Stimulated activated CD4-positive, alpha-beta T cell treated with anti-CD3 and anti-CD28 coated beads, Interleukin-1b, Interleukin-23, amount 100 ng/mL, for 24 hours (primary cell): ENCODE results near the gene WDFY4.

Source experiments
- DNase-seq, 4 experiments: peaks; one replicate each; pipeline ENCODE4 v3.0.0-alpha.2; 2020; ENCODE audit warnings: low read depth in 4 of 4, low spot score in 1 of 4

WDFY4 gene

DNA sequence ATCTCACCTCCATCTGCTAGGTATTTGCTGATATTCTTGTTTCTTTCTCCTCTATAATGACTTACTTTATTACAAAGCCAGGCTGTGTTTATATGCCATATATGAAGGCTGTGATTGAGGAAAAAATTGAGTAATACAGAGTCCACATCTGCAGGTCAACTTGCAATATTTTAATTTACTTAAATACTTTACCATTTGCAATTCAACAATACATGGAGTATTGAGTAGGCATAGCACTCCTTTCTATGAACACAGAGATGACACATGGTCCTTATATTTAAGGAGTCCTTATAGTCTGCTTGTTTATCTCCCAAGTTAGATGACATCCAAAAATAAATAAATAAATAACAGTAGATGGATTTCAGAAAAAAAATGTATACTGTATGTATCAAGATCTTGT is 158.5 kb downstream of the WDFY4 start:
- no peak for DNase-seq

DNA sequence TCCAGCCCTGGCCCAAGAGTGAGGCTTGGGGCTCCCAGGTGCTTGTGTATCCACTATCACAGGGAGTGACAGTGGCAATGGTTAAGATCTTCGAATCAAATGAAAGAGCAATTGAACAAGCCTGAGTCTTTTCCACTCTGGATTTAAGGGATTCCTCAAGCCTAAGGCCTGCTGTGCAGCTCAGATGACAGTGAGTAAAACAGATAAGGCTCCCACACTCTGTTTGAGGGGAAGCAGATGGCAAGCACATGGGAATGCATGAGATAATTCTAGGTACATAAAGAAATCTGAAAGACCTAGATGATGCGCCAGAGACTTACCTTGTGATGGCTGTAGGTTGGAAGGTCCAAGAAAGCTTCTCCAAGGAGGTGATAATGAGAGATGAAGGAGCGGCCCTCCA is 159.9 kb downstream of the WDFY4 start:
- no peak for DNase-seq

DNA sequence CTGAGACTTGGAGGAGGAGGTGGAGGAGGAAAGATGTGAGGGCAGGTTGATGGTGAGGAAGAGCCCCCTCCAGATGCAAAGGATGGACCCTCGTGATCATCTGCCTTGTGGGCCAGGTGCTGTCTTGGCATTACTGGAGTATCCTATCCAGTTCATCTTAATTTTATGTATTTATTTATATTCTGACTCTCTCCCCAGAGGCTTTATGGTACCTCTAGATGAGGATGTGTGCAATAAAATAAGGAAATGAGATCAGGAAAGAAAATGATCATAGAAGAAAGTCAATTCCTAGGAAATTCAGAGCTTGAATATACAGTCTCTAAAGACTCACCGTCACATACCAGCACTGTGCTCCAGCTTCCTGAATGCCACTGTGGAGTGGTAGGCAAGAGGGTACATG is 160.8 kb downstream of the WDFY4 start:
- DNase-seq, result no peak

DNA sequence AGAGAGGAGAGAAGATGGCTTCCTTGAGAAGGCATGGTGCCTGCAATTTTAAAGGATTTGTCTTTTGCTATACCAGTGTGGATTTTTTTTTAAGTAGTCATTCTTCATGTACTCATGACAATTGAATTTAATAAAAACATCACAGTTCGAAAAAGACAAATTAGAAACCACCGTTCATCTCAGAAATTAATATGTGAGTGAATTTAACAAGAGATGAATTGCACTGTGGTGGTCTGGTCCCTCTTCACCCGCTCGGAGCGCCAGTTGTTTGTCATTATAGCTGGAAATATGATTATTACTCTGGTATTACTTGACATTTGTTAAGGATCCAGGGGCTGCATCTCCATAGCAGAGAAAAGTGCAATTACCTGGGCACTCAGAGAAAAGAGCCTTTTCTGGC is 163.0 kb downstream of the WDFY4 start:
- no peak for DNase-seq

DNA sequence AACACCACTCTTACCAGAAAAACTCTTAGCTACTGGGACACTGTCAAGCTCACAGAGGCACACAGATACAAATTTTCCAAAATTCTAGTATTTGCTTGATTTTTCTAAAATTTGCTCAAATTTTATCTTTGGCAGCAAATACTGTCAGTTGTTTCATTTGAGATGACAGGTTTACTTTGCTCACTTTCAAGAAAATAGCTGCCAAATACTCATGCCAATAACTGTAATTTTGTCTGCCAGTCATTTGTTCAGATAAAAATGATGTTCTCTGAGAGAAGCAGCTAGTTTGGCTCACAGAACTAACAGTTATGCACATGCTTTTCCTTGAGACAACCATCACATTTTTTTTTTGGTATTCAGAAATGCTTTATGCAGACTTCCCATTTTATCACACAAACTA is 172.2 kb downstream of the WDFY4 start:
- no peak for DNase-seq

DNA sequence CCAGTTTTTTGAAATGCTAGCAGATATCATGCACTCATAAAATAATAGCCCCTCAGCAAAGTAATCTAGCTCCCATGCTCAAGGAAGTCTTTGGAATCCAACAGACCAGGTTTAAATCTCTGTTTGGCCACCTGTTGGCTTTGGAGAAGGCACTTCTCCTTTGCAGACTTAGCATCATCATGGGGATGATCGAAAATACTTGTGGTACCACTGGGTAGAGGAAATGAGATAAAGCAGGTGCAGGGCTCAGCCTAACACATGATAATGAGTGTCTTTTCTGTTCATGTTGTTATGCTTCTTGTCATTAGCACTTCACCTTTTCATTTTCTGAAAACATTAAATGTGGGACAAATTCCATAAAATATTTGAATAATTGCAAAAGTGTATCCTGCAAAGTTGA is 187.6 kb downstream of the WDFY4 start:
- no peak for DNase-seq

DNA sequence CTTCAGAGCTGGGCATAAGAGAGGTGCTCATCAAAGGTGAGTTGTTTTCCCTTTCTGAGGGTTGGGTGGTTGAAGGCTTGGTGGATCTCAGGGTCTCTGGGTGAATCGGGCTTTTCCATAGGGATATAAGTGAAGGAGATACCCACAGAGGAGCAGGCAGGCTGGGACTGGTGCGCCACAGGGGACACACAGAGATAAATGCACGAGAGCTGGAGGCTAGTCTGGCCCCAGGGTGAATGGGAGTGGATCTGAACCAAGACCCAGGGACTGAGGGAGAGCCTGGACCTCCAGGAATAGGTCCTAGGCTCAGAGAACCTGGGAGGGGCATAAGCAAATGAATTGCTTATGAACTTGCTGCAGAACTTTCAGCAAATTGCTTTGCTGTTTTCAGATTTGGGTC is 193.4 kb downstream of the WDFY4 start:
- DNase-seq, result no peak

DNA sequence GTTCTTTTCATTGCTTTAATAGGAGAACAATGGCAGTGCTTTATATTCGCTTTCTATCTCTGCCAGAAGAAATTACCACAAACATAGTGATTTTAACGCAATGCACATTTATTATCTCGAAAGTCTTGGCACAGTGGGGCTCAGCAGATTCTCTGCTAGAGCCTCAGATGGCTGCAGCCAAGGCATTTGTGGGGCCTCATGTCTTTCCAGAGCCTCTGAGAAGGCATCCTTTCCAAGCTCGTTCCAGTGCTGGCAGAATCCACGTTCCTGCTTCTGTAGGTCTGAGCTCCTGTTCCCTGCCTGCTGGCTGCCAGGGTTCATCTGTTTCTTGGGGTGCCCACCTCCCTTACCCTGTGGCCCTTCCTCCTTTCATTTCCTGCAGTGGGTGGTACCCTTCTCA is 194.8 kb downstream of the WDFY4 start:
- no peak for DNase-seq

DNA sequence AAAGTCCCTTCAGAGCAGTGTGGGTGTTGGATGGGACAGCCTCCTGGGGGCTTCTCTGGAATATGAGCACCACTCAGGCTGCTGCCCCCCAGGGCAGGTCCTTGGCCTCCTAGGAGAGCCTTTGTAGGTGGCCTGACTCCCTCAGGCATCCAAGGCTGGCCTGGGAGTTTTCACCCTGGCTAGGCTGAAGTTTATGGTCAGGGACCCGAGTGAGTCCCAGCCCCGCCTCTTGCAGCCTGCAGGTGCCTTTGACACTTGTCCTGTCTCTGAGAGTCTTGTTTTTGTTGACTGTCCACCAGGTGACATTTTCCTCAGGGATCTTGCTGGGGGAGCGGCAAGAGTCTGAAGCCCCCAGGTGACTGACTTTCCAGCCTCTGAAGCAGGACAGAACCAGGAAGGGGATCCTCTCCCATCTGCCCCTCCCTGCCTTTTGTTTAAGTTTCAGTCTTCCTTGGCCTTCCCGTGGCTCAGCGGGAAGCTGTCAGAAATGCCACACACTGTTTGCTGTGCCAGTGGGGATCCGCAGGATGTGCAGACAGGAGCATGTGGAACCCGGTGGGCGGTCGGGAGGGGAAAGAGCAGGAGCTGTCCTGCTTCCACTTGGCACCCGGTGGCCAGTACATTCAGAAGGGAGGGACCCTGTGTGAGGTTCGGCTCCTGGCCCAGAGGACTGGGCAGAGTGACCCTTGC is 195.5 kb downstream of the WDFY4 start:
- no peak for DNase-seq

DNA sequence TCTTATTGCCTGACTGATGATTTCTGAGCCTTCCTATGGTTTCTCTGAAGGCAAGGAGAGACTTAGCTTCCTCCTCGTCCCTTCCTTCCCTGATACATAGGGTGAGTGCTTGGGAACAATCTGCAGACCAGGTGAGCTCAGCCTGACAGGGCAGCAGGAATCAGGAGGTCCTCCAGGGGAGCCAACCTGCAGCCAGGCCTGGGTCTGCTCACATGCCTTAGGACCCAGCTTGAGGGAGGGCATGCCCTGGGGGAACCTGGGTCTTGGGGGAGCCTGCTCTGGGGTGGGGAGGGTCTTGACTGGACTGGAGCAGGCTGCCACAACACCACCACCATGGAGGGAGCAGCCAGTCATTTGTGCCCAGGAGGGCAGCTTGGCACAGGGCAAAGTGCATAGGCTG is 197.3 kb downstream of the WDFY4 start:
- no peak for DNase-seq

DNA sequence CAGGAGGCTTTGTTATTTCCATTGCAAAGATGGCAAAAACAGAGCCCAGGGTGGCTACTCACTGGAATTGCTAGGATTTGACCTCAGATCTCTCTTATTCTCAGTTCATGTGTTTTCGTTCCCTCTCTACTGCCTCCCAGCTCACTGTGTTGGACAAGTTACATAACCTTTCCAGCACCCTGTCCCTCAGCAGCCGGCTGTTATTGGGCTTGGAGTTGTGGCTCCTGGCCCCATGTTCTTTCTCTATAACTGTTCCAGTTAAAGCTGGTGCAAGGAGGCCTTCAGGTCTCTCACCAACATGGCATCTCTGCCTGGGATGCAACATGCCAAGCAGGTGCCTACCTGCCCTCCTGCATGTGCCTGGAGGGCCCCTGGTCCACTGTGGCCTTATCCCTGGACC is 198.2 kb downstream of the WDFY4 start:
- DNase-seq, result no peak

DNA sequence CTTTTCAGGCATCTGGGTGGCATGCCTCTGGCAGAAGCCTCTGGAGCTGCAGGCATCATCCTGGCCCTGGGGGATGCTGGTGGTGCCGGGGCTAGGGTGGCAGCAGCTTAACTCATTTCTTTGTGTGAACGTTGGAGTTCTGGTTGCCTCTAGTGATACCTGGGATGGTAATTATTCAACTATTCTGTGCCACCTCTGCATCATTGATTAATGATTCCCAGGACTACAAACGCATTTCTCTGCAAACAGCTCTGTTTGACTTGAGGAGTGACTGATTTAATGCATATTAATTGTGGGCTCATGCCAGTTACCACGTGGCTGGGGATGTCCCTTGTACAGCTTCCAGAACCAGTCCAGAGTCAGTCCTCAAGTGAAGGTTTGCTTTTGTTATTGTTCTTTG is 199.0 kb downstream of the WDFY4 start:
- DNase-seq, result no peak

DNA sequence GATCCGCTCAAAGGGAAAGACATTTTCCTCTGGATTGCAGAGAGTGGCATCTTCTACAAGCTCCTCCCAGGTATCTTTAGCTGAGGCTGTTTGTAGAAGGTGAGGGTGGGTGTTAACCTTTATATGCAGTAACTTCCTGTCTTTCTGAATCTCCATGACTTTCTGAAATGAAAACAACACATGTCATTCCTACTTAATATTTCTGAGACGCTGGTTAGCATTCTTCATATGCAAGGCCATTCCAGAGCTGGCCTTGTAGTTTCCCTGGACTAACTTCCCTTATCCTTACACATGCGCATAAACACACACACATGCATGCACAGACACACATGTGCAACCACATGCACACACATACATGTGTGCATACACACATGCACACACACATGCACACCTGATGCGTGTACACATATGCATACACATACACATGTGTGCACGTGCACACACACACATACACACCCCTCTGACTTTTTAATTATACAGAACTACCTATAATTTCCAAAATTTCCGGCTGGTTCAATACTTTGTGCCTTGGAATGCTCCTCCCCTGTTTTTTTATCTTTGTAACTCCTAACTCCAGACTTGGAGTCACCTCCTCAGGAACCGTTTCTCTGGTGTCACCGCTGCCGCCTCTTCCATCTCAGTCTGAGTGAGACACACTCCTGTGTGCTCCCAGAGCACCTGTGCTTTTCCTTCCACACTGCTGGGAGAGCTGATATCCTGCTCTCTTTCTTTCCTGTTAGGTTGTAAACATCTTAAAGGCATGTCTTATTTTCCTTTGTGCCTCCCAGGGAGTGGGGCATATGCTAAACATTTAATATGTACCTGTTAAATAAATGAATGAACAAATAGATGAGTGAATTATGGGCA is 199.7 kb downstream of the WDFY4 start:
- no peak for DNase-seq

DNA sequence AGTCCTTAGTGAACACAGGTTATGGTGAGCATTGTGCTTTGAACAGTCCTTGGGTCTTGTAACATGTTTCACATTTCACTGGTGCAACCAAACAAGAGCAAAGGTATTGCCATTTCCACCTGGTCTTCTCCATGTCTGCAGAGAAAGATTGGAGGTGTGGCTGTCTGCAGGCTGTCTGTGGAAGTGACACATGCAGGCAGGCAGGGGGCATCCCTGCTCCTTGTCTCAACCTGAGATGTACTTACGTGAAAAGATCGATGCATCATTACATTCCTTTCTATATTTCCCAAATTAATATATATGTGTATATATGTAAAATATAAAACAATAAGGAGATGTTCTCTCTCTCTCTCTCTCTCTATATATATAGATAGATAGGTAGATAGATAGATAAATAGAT is 200.7 kb downstream of the WDFY4 start:
- no peak for DNase-seq

DNA sequence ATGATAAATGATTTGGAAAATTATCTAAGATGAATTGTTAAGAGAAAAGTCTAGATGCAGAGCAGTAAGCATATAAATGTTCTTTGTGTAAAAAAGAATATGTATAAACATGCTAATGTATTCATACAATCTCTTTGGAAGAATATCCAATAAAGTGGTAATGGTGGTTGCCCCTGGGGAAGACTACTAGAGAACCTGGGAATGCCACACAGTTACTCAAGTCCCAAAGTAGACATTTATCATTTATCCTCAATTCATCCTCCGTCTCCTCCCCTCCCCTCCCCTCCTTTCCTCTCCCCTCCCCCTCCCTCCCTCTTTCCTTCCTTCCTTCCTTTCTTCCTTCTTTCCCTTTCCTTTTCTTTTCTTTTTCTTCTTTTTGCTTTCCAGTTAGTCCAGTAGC is 203.3 kb downstream of the WDFY4 start:
- no peak for DNase-seq

DNA sequence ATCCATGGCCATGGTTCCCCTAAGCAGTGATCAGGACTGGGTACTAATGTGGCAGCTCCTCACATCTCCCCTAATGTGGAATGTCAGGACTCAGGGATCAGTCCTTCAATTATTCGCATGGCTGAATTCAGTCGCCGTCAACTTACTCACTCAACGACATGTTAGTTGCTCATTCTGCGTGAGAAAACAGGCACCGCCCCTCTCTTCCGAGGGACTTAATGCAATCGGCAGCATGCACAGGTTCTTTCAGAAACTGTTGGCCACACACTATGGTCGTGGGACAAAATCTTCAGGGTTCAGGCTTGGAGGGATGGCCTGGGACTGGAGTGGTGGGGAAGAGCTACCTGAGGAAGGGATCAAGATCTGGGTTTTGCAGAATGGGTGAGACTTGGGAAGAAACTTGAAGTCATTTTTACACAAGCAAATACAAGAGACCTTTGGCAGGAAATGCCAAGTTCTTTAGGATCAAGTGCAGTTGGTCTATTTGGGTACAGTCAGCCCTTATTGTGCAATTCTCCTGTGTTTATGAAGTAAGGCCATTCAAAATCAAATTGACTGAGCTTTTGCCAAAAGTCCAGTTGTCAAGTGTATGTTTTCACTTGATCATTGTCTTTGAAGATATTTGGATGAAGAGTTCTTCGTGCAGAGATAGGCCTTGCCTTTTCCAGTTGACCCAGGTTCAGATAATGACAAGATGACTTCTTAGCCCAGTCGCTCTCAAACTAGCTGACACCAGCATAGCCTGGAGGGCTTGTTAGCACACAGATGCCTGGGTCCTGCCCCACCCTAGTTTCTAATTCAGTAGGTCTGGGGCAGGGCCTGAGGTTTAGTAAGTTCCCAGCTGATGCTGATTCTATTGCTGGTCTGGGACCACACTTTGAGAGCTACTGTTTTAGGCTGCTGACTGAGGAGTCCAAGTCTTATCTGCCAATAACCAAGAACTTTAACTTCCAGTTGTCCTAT is 206.5 kb downstream of the WDFY4 start:
- DNase-seq, result no peak

DNA sequence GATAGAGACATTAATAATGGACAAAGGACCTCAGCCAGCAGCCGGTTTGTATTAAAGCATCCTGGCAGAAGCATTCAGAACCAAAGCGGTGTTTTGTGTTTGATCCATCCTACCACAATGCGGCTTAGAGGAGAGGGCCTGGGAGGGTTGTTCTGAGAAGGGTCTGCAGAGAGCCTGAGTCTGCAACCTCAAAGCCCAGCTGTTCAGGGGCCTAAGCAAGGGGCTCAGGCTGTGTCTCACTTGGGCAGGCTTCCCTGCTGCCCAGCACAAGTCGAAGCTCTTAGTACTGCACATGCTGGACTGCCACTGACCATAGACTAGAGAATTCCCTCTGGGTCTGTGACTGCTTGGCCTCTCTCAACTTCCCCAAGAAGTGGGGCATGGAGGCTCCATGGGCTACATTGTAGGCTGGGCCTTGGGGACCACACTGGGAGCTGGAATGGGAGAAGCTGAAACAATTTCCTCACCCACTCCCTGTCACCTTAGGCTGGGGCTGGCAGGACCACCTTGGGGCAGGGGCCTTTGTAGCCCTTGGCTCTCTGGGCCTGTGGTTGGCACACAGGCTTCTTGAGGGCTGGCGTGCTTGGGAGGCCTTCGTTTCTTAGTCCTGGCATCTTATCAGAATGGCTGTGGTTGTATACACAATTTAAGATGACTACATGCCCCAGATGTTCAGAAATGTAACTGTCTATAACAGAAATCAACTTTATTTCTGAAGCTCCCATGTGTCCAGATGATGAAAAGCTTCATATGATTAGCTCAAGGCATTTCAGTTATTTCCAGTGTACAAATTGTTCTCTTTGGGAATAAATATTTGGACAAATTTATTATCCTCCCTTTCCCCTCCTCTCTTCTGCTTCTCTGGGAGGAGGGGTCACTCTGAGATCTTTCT is 210.5 kb downstream of the WDFY4 start:
- no peak for DNase-seq

DNA sequence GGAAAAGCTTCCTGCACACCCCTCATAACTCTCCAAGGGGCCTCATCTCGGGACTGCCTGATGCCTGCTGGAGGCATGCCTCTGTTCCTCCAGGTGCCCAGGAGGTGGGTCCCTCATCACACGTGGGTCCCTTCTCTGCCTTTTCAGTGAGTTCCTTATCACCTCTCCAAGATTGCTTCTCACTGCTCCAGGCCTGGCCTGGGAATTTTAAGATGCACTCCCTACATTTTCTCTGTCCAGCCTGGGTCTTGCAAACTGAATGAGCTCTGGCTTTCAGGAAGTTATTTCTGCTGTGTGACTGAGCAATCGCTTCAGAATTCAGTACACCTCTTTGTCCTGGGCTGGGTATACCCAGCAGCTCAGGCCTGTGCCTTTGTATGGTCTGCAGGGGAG is 211.1 kb downstream of the WDFY4 start:
- DNase-seq, result no peak

DNA sequence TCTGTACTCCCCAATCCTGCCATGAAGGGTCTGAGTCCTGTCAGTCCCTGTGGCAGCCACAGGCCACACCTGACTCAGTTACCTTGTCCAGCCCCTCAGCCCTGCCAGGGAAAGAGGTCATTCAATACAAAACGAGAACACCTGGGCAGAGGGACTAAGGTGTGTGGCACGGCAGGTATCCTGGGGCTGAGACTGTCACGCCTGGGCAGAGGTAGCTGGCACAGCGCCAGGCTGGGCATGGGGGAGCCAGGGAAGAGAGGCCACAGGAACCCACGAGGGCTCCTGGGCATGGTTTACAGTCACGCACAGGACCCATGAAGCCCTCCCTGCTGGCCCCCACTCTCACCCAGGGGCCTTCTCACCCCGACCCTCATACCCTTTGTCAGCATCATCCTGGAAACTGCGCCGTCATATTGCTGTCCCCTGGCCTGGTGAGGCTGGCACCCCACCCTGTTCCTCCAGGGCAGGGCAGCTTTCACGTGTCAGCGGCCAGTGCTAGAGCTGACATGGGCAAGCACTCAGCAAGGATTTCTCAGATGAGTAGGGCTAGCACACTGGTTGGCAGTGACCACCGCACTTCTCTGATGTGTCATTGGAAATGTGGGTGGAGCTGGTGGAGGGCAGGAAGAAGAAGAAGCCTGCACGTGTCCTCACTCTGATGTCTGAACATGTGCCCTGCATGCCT is 212.2 kb downstream of the WDFY4 start:
- no peak for DNase-seq

DNA sequence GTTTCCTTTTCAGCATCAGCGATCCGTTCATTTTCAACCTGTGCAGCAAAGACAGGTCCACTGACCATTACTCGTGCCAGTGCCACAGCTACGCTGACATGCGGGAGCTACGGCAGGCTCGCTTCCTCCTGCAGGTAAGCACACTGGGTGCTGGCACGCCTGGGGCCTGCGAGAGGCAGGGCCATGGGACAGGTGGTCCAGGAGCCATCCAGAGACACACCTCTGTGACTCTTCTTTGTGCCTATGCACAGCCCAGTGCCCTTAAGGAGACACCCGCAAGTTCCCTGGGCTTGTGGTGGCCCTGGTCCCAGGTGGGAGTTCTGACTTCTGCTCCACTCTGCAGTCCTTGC is 212.7 kb downstream of the WDFY4 start:
- DNase-seq, result no peak
